Thyroid gland (tissue), 4 donors: Measurements from ENCODE around the gene ADARB2.

Experiments used
- POLR2A ChIP-seq, 2 donors: fragments of 450-650 bp; IDR thresholded peaks; one replicate each; pipeline ENCODE4 v1.6.1; 2017; ENCODE audit warnings: antibody characterized with exemption in 2 of 2, mild to moderate bottlenecking in 2 of 2, moderate library complexity in 1 of 2
- TF ChIP-seq, protein P1 (sequence below), 6 experiments: fragments of 200-600 bp in 3 of 6; fragments of 450-650 bp in 3 of 6; sonication (generic) in 3 of 6; IDR thresholded peaks; one replicate each; pipeline ENCODE4 v1.5.1; 2016 to 2019; ENCODE audit warnings: antibody characterized with exemption in 6 of 6, mild to moderate bottlenecking in 2 of 6, inconsistent platforms in 1 of 6, moderate library complexity in 1 of 6

- TF ChIP-seq, protein P1, sequence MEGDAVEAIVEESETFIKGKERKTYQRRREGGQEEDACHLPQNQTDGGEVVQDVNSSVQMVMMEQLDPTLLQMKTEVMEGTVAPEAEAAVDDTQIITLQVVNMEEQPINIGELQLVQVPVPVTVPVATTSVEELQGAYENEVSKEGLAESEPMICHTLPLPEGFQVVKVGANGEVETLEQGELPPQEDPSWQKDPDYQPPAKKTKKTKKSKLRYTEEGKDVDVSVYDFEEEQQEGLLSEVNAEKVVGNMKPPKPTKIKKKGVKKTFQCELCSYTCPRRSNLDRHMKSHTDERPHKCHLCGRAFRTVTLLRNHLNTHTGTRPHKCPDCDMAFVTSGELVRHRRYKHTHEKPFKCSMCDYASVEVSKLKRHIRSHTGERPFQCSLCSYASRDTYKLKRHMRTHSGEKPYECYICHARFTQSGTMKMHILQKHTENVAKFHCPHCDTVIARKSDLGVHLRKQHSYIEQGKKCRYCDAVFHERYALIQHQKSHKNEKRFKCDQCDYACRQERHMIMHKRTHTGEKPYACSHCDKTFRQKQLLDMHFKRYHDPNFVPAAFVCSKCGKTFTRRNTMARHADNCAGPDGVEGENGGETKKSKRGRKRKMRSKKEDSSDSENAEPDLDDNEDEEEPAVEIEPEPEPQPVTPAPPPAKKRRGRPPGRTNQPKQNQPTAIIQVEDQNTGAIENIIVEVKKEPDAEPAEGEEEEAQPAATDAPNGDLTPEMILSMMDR (IDR thresholded peaks at IDR 0.05), result no peak
- no peak for TF ChIP-seq POLR2A (IDR thresholded peaks at IDR 0.05)
These were observed 285.9 kb downstream of the ADARB2 start for GRCh38 chr10:1451362-1451888.
